Activated CD4-positive, alpha-beta T cell treated with anti-CD3 and anti-CD28 coated beads for 48 hours (primary cell): Measurements from ENCODE around the gene SLC33A1.
"Not testable (repeated sequence)": the region's sequence is repeated elsewhere in the genome, so short reads cannot be mapped to it uniquely, and the experiment has no call there.

Experiments
- DNase-seq: peaks from one replicate; pipeline ENCODE4 v3.0.0-alpha.2; 2020

SLC33A1 gene

DNA sequence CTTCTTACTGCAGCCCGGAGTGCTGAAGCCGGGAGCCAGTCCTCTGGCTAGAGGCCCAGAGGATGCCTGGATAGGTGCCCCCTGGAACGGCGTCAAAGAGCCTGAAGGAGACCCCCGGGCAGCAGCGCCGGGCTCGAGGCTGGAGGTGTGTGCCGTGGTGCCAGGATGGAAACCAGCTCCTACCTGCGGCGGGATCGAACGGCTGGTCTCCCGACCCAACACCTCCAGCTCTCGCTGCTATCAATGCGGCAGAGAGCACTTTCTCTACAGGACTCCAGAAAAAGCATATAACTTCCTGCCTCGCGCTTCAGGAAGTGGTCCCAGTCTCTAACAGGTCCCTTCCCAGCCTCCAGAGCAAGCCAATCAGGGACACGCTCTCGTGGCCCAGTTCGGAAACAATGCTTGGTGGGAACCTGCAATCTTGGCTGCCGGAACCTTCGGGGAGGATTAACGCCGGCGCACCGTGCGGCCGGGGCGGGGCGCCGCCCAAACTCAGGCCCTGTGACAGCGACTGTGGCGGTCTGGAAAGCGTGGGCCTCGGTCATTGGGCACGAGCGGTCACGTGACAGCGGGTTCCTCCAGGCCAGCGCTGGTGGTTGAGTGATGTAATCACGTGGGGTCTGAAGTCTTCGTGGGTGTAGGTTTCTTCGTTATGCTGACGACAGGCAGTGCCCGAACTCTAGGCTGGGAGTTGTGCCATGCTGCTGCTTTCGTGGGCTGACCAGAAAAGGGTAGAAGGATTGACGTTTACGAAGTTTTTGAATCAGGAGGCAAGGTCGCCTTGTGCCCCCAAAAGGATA lies at the start of gene SLC33A1:
Gene SLC33A1, minus strand, starts transcription at position 287 of the 800 bp plus-strand sequence. CDS start 430 bp downstream, outside the sequence.
- DNase-seq, result peak; percentile 99

GRCh38 chr3:155895379-155895900 lies 41.2 kb upstream of the SLC33A1 start:
- no peak for DNase-seq

DNA sequence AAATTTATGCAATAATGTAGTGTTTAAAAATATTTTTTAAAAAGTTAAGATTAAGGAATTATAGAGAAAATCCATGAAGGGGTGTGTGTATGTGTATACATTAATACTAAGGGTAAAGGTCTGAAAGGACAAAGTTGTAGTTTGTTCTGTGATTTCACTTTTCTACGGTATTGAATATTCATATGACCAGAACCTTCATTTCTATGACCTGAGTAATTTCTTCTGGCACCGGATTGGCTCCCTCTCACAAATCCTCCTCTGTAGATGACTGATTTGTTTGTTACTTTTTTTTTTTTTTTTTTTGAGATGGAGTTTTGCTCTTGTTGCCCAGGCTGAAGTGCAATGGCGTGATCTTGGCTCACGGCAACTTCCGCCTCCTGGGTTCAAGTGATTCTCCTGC lies 37.1 kb upstream of the SLC33A1 start:
- no peak for DNase-seq

DNA sequence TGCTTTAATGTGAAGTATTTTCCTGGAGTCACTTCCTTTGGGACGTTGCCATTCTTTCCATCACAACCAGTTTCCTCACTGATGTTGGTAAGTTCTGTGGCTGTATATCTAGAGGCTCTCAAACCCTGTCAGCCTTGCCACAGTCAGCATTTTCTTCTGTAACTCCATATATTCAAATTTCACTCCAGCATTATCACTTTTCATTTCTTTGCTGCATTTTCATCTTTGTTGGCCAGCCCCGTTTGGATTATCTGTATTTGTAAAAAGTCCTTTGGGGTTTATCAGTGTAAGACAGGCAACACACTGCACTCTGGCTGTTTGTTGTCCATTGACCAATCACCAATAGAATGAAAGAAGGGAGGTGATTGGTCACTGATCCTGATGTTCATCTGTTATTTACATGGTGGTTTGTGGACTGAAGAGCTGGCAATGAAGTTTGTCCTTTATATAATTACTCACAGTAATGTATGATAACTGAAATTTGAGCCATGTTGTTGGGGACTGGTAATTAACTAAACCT lies 36.5 kb upstream of the SLC33A1 start:
- DNase-seq, result no peak

DNA sequence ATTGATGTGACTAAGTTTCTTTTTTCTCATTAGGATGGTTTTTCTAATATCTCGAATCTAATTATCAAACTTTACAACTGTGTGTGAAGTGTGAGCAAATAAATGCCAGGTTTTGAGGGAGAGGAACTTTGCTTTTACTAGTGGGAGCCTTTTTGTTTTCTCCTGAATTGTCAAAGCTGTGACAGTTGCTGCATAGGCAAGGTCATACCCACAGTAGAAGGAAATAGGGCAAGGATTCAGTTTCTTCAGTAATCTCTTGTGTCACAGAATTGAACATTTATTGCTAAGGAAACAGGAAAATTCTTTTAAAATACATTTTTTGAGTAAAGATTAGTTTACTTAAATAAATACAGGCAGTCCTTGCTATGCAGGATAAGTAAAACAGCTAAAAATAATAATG lies 35.7 kb upstream of the SLC33A1 start:
- DNase-seq, result no peak

- DNase-seq, result no peak
Observed at GRCh38 chr3:155889212-155889611, 35.0 kb upstream of the SLC33A1 start.

- DNase-seq, result no peak
Observed at GRCh38 chr3:155886915-155887314, 32.7 kb upstream of the SLC33A1 start.

- DNase-seq, result not testable (repeated sequence)
Observed at GRCh38 chr3:155886348-155886747, 32.1 kb upstream of the SLC33A1 start.

DNA sequence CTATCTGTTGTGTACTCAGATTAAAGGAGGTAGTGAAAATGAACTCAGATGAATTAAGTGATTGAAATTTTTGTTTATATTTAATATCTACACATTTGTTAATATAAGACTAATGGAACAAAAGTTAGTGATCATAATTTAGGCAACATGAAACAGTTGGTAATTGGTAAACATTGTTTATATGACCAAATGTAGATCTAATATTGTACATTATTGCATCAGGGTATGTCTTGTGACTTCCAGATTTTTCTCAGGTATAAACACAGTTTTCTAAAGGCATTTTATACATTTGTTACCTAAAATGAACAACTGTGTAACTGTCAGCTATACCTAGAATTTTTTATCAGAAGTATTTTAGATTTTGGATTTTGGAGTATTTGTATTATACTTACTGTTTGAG lies 31.1 kb upstream of the SLC33A1 start:
- no peak for DNase-seq

DNA sequence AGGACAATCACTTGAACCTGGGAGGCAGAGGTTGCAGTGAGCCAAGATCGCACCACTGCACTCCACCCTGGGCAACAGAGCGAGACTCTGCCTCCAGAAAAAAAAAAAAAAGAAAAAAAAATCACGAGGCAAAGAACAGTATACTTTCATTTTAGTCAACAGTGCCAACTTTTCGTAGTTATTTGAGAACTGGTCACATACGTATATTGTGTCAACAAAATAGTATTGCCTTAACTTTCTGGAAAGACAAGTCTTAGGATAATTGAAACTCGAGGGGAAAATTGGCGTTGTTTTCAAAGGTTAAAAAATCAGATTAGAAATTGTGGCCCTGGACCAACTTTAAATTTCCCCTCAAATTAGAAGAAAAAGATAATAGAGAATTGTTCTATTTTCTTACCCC lies 30.1 kb upstream of the SLC33A1 start:
- no peak for DNase-seq

GRCh38 chr3:155880286-155880685 lies 26.1 kb upstream of the SLC33A1 start:
- no peak for DNase-seq

GRCh38 chr3:155876503-155876902 lies 22.3 kb upstream of the SLC33A1 start:
- DNase-seq, result no peak

DNA sequence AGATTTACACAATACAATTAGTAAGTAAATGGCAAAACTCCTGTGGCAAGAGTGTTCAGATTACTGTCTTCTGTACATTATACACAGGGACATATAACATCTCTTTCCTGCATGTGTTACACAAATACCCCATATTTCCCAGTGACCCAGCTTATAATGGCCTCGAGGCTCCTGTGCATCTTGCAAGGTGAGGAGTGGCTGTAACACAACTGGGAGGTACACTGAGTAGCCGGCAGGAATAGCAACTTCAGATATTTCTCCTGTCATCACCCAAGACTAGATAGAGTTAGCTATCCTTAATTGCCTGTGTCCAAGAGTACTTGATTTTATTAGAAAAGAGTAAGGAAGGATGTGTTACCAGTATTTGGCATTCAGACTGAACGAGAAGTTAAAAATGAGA lies 21.8 kb upstream of the SLC33A1 start:
- no peak for DNase-seq

DNA sequence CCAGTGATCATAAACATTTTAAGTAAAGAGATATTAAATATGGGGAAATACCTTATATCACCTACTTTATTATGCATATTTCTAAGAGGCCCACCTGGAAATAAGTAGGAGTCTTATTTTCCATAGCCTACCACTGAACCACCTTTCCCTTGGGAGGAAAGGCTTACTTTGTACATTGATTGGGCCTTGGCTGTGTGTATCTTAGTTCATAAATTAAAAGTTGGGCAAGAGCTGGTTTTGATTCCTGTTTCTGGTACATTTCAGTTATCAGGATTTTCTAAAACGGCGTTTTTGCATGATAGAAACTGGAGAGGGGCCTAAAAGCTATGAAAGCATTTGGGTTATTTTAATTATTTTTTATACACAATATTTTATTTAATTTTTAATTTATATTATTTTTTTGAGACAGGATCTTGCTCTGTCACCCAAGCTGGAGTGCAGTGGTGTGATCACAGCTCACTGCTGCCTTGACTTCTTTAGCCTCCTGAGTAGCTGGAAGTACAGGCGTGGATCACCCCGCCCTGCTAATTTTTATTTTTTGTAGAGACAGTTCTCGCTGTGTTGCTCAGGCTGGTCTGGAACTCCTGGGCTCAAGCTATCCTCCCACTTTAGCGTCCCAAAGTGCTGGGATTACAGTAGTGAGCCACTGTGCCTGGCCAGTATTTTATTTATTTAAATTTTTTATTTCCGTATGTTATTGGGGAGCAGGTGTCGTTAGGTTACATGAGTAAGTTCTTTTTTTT lies 18.8 kb upstream of the SLC33A1 start:
- DNase-seq, result no peak

DNA sequence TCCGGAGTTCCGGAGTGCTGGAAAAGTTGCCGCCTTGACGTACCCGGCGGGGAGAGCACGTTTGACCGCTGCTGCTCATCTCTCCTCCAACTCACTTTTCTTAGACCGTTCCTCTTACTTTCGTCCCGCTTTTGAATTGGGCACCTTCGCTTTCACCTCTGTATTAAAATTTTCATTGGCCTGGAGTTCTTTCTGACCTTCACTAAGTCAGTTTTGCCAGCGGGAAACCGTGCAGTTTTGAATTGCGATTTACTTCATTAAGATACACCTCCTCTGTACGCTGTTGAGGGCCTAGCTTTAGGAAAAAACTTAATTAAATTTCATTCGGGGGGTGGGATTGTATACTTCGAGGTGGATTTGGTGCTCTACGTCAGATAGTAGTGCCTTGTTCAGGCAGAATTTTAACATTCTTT lies 17.5 kb upstream of the SLC33A1 start:
- DNase-seq, result no peak

DNA sequence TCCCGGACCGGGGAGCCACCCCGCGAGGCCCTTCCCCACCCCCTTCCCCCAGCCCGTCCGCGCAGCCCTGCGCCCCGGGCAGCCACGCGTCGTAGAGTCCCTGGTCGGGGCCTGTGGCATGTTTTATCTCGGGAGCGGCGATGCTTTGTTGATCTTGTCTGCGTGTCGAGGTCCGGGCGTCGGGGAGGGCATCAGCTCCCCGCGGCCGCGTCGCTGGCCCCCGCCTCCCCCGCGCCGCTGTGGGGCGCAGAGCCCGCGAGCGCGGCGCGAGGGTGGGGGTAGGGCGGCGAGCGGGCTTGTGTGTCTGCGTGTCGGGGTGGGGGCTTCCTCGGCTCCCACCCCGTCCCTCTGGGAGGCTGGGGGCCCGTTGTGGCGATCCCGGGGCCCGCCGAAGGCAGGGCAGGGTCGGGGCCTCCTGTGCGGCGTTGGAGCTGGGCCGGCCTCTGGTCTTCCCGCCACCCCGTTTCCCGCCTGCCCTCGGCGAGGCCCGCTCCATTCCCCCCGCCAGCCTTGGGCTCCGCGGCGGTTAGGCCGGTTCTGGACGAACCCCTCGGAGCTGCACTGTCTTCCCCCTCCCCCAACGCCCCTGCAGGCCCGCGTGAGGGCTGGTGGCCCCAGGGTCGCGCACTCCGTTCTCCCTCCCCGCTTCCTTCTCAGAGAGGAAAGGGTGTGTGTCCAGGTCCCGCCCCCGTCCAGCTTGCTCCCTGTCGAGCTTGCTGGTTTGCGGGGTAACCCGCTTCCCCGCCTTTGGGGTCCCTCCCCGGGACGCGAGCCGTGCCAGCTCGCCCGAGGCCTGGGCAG lies 16.9 kb upstream of the SLC33A1 start:
- DNase-seq, result peak; percentile 60

GRCh38 chr3:155870133-155870944 lies 16.1 kb upstream of the SLC33A1 start, which contains the start of gene GMPS:
Gene GMPS, plus strand, starts transcription at chr3:155870650. Its CDS starts 221 bp downstream, at chr3:155870871.
- DNase-seq, result peak; percentile 96

DNA sequence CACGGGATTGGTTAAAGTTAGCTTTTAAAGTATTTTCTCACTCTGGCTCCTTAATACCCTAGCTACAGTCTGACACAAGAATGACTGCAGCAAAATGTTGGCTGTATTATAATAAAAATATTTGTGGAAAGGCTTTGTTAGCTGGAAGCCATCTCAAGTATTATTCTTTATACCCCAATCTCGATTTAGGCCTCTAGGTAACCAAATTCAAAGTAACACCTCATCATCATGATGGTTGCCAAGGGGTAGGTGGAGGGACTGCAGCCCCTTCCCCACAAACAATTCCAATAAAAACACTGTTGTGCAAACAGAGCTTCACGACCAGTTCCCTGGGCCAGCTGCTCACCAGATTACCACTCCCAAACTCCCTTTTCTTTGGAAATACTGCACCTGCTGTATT lies 15.5 kb upstream of the SLC33A1 start:
- no peak for DNase-seq

DNA sequence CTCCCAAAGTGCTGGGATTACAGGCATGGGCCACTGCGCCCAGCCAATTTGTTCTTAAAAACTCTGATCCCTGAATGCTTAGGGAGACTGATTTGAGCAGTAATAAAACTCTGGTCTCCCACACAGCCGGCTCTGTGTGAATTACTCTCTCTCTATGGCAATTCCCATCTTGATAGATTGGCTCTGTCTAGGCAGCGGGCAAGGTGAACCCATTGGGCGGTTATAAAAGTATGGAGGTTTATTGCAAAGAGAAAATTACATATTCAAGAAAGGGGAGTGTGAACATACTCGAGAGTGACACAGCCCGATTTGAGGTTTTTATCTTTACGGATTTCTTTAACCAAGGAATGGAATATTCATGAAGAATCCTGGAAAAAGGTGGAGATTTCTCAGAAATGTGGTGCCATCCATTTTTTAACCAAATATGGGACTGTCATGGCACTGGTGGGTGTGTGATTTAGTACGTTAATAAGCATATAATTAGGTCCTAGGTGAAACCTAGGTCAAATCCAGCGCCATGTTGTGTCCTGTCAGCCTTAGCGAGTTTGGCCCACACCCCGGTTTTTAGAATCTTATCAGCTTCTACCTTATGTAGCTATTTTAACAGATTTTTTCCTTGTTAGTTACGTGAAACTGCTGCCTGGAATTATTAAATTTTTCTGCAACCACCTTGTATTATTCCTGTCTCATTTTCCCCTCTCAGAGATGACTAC lies 9.0 kb upstream of the SLC33A1 start:
- DNase-seq, result no peak

GRCh38 chr3:155862290-155862982 lies 8.2 kb upstream of the SLC33A1 start:
- peak; percentile 74 for DNase-seq
